Activated T-cell treated with anti-CD3 and anti-CD28 coated beads, Interleukin-2, amount 50 U/mL, for 4 hours (primary cell): ENCODE data around the gene CRYL1. TPM values are rescaled to one million over a fixed set of nuclear protein-coding genes. Genes with fewer than 3 reads are reported as not detected.

Source experiments
- ATAC-seq, 2 donors: fragments of 200-7000 bp; cut with Tn5 transposase; one replicate each; pipeline ENCODE4 v1.10.0; 2021
- DNase-seq: peaks from one replicate; pipeline ENCODE4 v3.0.0-alpha.2; 2020
- H3K27me3 Mint-ChIP-seq: one replicate; pipeline ENCODE4 v1.8.0; 2021; ENCODE audit warnings: low read depth, mixed read lengths
- H3K36me3 Mint-ChIP-seq: one replicate; pipeline ENCODE4 v1.8.0; 2022; ENCODE audit warnings: mixed read lengths; ENCODE audit not compliant: insufficient read depth
- H3K4me1 Mint-ChIP-seq: one replicate; pipeline ENCODE4 v1.8.0; 2021; ENCODE audit warnings: low read depth, mixed read lengths
- H3K4me3 Mint-ChIP-seq: one replicate; pipeline ENCODE4 v1.8.0; 2021; ENCODE audit warnings: mild to moderate bottlenecking, moderate library complexity, mixed read lengths
- H3K9me3 Mint-ChIP-seq: one replicate; pipeline ENCODE4 v1.8.0; 2021; ENCODE audit warnings: mixed read lengths
- total RNA-seq, 3 donors: library from RNA; stranded (reverse); gene quantifications; one replicate each; pipeline ENCODE4 v1.2.1, GENCODE V29; 2021

Gene CRYL1
- total RNA-seq, 3 donors from 2014 or later = 2.8 to 5.3 (median 3.7) TPM

DNA sequence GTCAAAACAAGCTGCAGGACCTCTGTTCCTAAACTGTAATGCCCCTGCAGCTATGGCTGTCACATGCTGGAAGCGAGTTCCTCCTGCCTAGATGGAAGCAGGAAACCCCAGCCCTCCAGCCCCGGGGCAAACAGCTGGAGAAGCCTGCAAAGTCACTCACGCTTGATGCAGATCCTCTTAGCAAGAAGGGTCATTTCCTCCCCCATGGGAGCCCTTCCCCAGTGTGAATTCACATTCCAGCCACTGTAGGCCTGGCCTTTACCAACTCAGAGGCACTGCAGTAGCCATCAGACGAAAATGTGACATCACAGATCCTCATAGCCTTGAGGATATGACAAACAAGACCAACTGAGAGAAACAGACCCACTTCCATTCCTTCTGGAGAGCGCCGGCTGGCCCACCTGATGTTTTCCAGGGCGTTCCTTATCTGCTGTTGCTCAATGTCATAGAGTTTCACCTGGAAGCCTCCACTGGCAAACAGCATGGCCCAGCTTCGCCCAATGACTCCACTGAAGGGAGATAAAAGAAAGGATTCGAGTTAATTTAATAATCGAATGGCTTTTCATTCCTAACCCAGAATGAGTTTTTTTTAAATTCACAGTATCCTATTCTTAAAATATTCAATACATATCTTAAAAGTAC is 13.5 kb downstream of the CRYL1 start:
- peaks cover 6% of the 10 kb centered on the region for H3K36me3 Mint-ChIP-seq
- no peaks in the 10 kb centered on the region for H3K9me3 Mint-ChIP-seq
- no peak overlapping the region for H3K4me3 Mint-ChIP-seq
- no peak for DNase-seq
- H3K27me3 Mint-ChIP-seq = no peaks in the 10 kb centered on the region
- no peak for ATAC-seq
- H3K4me1 Mint-ChIP-seq = no peaks in the 10 kb centered on the region

GRCh38 chr13:20506696-20507095 is 19.0 kb downstream of the CRYL1 start:
- DNase-seq = no peak
- Mint-ChIP-seq H3K4me3 (no peak overlapping the region), H3K27me3 (no peaks in the 10 kb centered on the region), H3K9me3 (no peaks in the 10 kb centered on the region), H3K4me1 (no peaks in the 10 kb centered on the region), H3K36me3 (peaks cover 3% of the 10 kb centered on the region)
- no peak for ATAC-seq

DNA sequence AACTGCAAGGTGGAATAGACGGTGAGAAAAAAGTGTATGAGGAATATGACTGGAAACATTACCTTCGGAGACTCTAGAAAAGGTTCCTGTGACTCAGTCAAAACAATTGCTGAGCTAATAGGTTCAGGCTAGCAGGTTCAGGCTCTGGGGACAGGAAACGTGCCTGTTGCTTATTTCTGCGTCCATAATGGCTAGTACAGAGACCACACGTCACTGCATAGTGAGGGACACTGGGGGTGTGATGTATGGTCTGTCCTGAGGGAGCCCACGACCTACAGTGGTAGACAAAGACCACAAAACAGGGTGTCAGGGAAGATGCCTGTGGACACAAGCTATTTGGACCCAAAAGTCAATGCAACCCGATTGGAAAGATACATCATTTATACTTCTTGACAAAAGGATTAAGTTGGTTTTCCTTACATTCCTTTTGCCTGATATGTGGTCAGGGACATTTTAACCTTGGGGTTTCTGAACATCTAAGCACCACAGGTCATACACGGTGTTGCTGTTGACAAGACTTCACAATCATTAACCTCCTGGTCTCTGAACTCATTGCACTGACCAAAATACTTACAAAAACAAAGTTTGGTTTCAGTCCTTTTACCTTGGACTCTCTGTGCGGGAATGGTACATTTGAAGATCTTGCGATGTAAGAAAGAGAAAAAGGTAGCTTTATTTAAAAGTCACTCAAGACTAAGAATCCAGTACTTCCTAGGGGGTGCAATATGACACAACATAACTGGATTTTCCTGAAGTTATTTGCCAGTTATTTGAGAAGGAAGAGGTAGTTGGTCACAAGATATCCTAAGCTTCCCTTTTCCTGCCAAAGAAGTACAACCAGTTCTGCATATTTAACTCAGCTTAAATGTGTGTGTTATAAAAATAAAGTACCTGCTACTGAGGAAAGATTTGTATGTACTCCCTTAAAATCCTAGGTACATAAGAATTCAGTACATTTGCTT is 20.0 kb downstream of the CRYL1 start:
- Mint-ChIP-seq H3K27me3 (no peaks in the 10 kb centered on the region), H3K36me3 (peaks cover 7% of the 10 kb centered on the region), H3K4me3 (no peak overlapping the region), H3K4me1 (no peaks in the 10 kb centered on the region), H3K9me3 (peaks cover 4% of the 10 kb centered on the region)
- ATAC-seq (no peak), DNase-seq (no peak)

DNA sequence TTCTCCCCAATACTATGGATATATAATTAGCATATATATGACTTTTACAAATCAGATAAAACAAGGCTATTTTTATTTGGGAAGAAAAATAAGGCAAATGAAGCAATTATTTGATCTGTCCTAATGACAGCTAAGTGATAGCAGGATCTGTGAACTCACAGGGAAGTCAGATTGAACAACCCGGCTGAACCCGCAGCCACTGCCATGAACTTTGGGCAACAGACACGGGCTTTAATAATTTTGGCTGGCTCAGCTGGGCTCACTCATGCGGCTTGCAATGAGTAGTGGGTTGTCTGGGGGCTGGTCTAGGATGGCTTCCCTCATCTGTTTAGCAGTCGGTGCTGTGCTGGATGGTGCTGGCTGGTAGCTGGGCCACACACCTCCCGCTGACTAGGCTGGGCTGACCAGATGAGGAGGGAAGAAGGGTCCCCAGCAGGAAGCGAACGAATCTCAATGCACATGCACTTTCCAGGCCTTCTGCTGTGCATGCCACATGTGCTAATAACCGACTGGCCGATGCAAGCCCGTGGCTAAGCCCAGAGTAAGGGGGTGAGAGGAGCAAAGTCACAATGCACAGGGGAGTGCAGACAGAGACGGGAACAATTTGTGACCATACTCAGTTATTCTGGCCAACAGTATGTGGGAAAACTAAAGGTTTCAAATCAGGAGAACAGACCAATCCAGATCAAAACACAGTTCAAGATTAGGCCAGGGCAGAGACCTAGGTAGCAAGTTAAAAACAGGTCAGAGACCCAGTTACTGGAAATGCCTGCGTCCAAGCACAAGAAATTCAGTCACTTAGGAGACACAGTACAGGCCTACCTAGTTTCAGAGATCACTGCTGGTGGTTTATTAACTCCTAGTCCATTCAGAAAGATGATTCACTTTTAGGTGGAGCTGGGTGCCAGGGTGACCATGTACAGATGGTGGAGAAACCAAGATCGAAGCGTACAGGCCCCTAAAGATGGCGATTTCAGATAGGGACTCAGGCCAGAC is 22.3 kb downstream of the CRYL1 start:
- H3K9me3 Mint-ChIP-seq = peaks cover 12% of the 10 kb centered on the region
- H3K27me3 Mint-ChIP-seq = no peaks in the 10 kb centered on the region
- H3K36me3 Mint-ChIP-seq = peaks cover 11% of the 10 kb centered on the region
- no peaks in the 10 kb centered on the region for H3K4me1 Mint-ChIP-seq
- no peak for DNase-seq
- no peak for ATAC-seq
- no peak overlapping the region for H3K4me3 Mint-ChIP-seq

- peaks cover 12% of the 10 kb centered on the region for H3K9me3 Mint-ChIP-seq
- no peaks in the 10 kb centered on the region for H3K4me1 Mint-ChIP-seq
- no peaks in the 10 kb centered on the region for H3K27me3 Mint-ChIP-seq
- H3K4me3 Mint-ChIP-seq = no peak overlapping the region
- H3K36me3 Mint-ChIP-seq = peaks cover 11% of the 10 kb centered on the region
- no peak for DNase-seq
- no peak for ATAC-seq
These were observed 24.1 kb downstream of the CRYL1 start for GRCh38 chr13:20501592-20501991.

DNA sequence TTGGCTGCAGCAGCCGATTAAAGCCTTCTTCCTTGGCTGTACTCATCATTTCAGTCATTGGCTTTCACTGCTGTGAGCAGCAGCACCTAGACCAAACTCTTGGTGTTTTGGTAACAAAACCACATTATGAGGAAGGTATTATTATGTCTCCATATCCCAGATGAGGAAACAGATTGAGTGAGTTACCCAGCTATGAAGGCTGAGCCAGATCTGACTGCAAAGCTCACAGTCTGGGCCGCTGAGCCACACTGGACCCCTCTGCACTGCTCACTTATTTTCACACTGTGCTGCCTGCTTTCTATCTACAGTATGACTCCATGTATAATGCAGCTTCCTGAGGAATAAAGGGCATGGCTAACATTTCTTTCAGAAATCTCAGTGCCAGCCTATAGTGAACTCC is 24.5 kb downstream of the CRYL1 start:
- Mint-ChIP-seq H3K4me1 (no peaks in the 10 kb centered on the region), H3K27me3 (no peaks in the 10 kb centered on the region), H3K36me3 (peaks cover 11% of the 10 kb centered on the region), H3K9me3 (peaks cover 12% of the 10 kb centered on the region), H3K4me3 (no peak overlapping the region)
- no peak for ATAC-seq
- no peak for DNase-seq

GRCh38 chr13:20499986-20500385 is 25.7 kb downstream of the CRYL1 start:
- peaks cover 12% of the 10 kb centered on the region for H3K9me3 Mint-ChIP-seq
- no peak for ATAC-seq
- H3K27me3 Mint-ChIP-seq = no peaks in the 10 kb centered on the region
- no peak overlapping the region for H3K4me3 Mint-ChIP-seq
- no peak for DNase-seq
- peaks cover 8% of the 10 kb centered on the region for H3K36me3 Mint-ChIP-seq
- peaks cover 5% of the 10 kb centered on the region for H3K4me1 Mint-ChIP-seq

GRCh38 chr13:20498659-20499058 is 27.0 kb downstream of the CRYL1 start:
- no peak for ATAC-seq
- Mint-ChIP-seq H3K27me3 (no peaks in the 10 kb centered on the region), H3K36me3 (peaks cover 8% of the 10 kb centered on the region)

DNA sequence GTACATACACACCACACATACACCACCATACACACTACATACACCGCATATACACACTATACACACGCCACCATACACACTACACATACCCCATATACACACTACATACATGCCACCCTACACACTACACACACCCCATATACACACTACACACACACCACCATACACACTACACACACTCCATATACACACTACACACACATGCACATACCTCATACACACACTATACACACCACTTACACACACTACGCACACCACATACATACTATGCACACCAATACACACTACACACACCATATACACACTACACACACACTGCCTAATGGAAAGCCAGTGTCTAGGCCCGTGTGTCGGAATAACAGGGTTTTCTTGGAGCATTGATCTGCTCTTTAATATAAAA is 27.5 kb downstream of the CRYL1 start:
- H3K36me3 Mint-ChIP-seq = peaks cover 8% of the 10 kb centered on the region
- H3K9me3 Mint-ChIP-seq = peaks cover 12% of the 10 kb centered on the region
- H3K27me3 Mint-ChIP-seq = no peaks in the 10 kb centered on the region
- ATAC-seq = no peak
- no peak overlapping the region for H3K4me3 Mint-ChIP-seq
- no peak for DNase-seq
- peaks cover 6% of the 10 kb centered on the region for H3K4me1 Mint-ChIP-seq

More at GRCh38 chr13:20498659-20499058, 27.0 kb downstream of the CRYL1 start:
- H3K4me3 Mint-ChIP-seq = no peak overlapping the region
- no peak for DNase-seq
- peaks cover 12% of the 10 kb centered on the region for H3K9me3 Mint-ChIP-seq
- H3K4me1 Mint-ChIP-seq = peaks cover 6% of the 10 kb centered on the region

GRCh38 chr13:20497006-20497775 is 28.5 kb downstream of the CRYL1 start:
- DNase-seq = no peak
- Mint-ChIP-seq H3K36me3 (peaks cover 8% of the 10 kb centered on the region), H3K4me3 (no peak overlapping the region), H3K27me3 (no peaks in the 10 kb centered on the region), H3K4me1 (peaks cover 6% of the 10 kb centered on the region), H3K9me3 (peaks cover 12% of the 10 kb centered on the region)
- no peak for ATAC-seq

DNA sequence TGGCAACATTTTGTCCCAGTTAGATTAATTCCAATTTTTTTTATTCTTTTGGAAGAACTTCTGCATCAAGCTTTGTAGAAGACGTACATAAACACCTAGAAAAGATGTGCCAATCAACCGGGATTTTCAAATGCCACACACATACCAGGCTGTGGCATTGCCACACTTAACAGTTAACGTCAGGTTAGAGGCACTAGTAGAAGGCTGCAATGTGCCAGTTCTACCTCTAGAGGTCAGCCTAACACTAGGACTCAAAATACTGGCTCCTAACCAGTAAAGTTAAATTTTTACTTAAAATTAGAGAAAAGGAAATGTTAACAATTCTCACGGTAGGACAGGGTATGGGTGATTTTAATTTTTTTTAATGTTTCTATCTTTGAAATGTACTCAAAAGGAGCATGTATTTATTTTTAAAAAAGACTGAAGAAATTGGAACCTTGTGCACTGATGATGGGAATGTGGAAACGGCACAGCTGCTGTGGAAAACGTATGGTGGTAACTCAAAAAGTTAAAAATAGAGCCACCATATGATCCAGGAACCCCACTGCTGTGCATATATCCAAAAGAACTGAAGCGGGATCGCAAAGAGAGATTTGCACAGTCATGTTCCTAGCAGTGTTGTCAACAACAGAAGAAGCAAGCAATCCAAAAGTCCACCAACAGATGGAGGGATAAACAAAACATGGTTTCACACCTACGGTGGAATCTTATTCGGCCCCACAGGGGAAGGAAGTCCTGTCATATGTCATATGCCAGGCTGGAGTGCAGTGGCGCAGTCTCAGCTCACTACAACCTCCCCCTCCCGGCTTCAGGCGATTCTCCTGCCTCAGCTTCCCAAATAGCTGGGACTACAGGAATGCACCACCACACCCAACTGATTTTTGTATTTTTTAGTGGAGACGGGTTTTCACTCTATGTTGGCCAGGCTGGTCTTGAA is 30.3 kb downstream of the CRYL1 start:
- ATAC-seq (peak; percentile 76 to 80), DNase-seq (peak; percentile 63)
- H3K4me3 Mint-ChIP-seq = no peak overlapping the region
- peaks cover 5% of the 10 kb centered on the region for H3K9me3 Mint-ChIP-seq
- H3K36me3 Mint-ChIP-seq = peaks cover 2% of the 10 kb centered on the region
- H3K4me1 Mint-ChIP-seq = peaks cover 6% of the 10 kb centered on the region
- no peaks in the 10 kb centered on the region for H3K27me3 Mint-ChIP-seq

DNA sequence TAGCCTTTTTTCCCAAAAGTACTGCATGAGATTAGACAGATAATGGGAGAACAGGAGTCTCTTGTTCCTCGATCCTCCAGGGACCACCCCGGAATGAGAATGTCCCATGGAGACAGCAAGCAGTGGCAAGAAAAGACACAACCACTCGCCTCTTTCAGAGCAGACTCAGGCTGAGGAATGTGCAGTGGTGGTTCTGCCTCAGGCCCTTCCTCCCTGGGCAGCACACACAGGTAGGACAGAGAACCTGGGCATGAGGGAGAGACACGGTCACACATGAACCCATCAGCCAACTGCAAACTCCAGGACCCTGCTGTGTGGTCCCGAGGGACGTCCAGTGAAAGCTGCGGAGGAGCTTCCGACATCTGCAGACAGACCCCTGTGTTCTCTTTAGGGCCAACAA is 31.0 kb downstream of the CRYL1 start:
- no peaks in the 10 kb centered on the region for H3K27me3 Mint-ChIP-seq
- peaks cover 6% of the 10 kb centered on the region for H3K4me1 Mint-ChIP-seq
- H3K36me3 Mint-ChIP-seq = no peaks in the 10 kb centered on the region
- ATAC-seq (no peak), DNase-seq (no peak)
- peaks cover under 1% of the 10 kb centered on the region for H3K9me3 Mint-ChIP-seq
- no peak overlapping the region for H3K4me3 Mint-ChIP-seq

DNA sequence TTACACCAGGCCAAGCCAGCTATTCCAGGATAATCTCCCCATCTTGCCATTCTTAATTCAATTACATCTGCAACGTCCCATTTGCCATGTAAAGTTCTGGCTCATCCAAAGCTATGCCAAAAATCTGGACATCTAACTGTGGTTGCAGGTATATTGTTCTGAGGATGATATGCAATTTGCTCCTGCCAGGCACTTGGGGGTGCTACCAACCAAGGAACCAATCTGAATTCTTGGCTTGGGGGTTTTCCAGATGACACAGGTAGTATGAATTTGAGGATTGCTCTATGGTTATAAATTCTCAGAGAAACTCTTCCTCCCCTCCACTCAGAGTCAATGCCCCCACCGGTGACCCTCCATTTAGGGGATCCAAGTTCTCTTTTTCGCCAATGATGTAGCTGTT is 33.0 kb downstream of the CRYL1 start:
- ATAC-seq (peak; percentile 42 to 55), DNase-seq (peak; percentile 28)
- H3K9me3 Mint-ChIP-seq = no peaks in the 10 kb centered on the region
- H3K27me3 Mint-ChIP-seq = no peaks in the 10 kb centered on the region
- H3K4me1 Mint-ChIP-seq = peaks cover 6% of the 10 kb centered on the region
- H3K36me3 Mint-ChIP-seq = peaks cover 3% of the 10 kb centered on the region
- no peak overlapping the region for H3K4me3 Mint-ChIP-seq
